GM23338 (cell line): Measurements from ENCODE around the gene ZNF148. TPM values are rescaled to one million over a fixed set of nuclear protein-coding genes. Genes with fewer than 3 reads are reported as not detected.

Source experiments
- ATAC-seq: fragments of 200-7000 bp; cut with Tn5 transposase; 3 replicates; pipeline ENCODE4 v1.9.1; 2020
- DNase-seq: peaks from one replicate; pipeline ENCODE4 v3.0.0-alpha.2; 2015; ENCODE audit warnings: low spot score
- H2AFZ ChIP-seq: fragments of 200-600 bp; sonication (generic); 2 replicates; pipeline ENCODE4 v1.8.0; 2016; ENCODE audit warnings: antibody characterized with exemption, mild to moderate bottlenecking, moderate library complexity
- H3F3A ChIP-seq: fragments of 200-600 bp; sonication (generic); replicated peaks from 2 replicates; pipeline ENCODE4 v1.8.0; 2017; ENCODE audit warnings: antibody characterized with exemption, mixed run types, low read depth
- H3K27ac ChIP-seq: fragments of 200-600 bp; sonication (generic); 2 replicates; pipeline ENCODE4 v1.6.1; 2016; ENCODE audit warnings: low read depth
- H3K27me3 ChIP-seq: fragments of 200-600 bp; sonication (generic); 2 replicates; pipeline ENCODE4 v1.8.0; 2016; ENCODE audit warnings: mild to moderate bottlenecking, mixed run types, moderate library complexity; ENCODE audit not compliant: insufficient read depth
- H3K36me3 ChIP-seq: fragments of 200-600 bp; sonication (generic); 2 replicates; pipeline ENCODE4 v1.8.0; 2016; ENCODE audit warnings: mild to moderate bottlenecking; ENCODE audit not compliant: insufficient read depth
- H3K4me1 ChIP-seq: fragments of 200-600 bp; sonication (generic); 2 replicates; pipeline ENCODE4 v1.8.0; 2016; ENCODE audit warnings: mild to moderate bottlenecking, moderate library complexity; ENCODE audit not compliant: insufficient read depth
- H3K4me2 ChIP-seq: fragments of 200-600 bp; sonication (generic); 2 replicates; pipeline ENCODE4 v1.7.1; 2017; ENCODE audit warnings: mixed run types
- H3K4me3 ChIP-seq: fragments of 200-600 bp; sonication (generic); 2 replicates; pipeline ENCODE4 v1.6.1; 2016; ENCODE audit warnings: mixed run types
- H3K79me2 ChIP-seq: fragments of 200-600 bp; sonication (generic); replicated peaks from 2 replicates; pipeline ENCODE4 v1.8.0; 2017; ENCODE audit warnings: mild to moderate bottlenecking; ENCODE audit not compliant: insufficient read depth
- H3K9me2 ChIP-seq: fragments of 200-600 bp; sonication (generic); 2 replicates; pipeline ENCODE4 v1.8.0; 2017; ENCODE audit not compliant: insufficient read depth
- H4K20me1 ChIP-seq: fragments of 200-600 bp; sonication (generic); replicated peaks from 2 replicates; pipeline ENCODE4 v1.8.0; 2017; ENCODE audit warnings: mild to moderate bottlenecking; ENCODE audit not compliant: insufficient read depth
- H3K27ac Mint-ChIP-seq: 2 replicates; pipeline ENCODE4 v1.8.0; 2020; ENCODE audit warnings: inconsistent platforms, mild to moderate bottlenecking, moderate library complexity, mixed read lengths
- H3K27me3 Mint-ChIP-seq: 3 replicates; pipeline ENCODE4 v1.8.0; 2022; ENCODE audit warnings: low read depth, mild to moderate bottlenecking, moderate library complexity, mixed read lengths, inconsistent platforms; ENCODE audit not compliant: insufficient read depth, poor library complexity
- H3K36me3 Mint-ChIP-seq: 3 replicates; pipeline ENCODE4 v1.8.0; 2021; ENCODE audit warnings: low read depth, mild to moderate bottlenecking, inconsistent platforms, moderate library complexity, mixed read lengths
- H3K4me1 Mint-ChIP-seq: 3 replicates; pipeline ENCODE4 v1.8.0; 2020; ENCODE audit warnings: mild to moderate bottlenecking, inconsistent platforms, mixed read lengths
- H3K4me3 Mint-ChIP-seq: 3 replicates; pipeline ENCODE4 v1.8.0; 2021; ENCODE audit warnings: moderate library complexity, mild to moderate bottlenecking, inconsistent platforms, mixed read lengths
- H3K9me3 Mint-ChIP-seq: 3 replicates; pipeline ENCODE4 v1.8.0; 2020; ENCODE audit warnings: moderate library complexity, mild to moderate bottlenecking, inconsistent platforms, mixed read lengths
- EZH2 ChIP-seq: fragments of 200-600 bp; sonication (generic); IDR thresholded peaks from one replicate; pipeline ENCODE4 v1.8.0; 2017; ENCODE audit warnings: antibody characterized with exemption, mild to moderate bottlenecking, low read depth; ENCODE audit not compliant: unreplicated experiment
- JUNB ChIP-seq: IDR thresholded peaks from one replicate; pipeline ENCODE4 v1.6.1; 2016; ENCODE audit warnings: antibody characterized with exemption; ENCODE audit not compliant: unreplicated experiment
- STAT1 ChIP-seq: IDR thresholded peaks from one replicate; pipeline ENCODE4 v1.6.1; 2016; ENCODE audit warnings: antibody characterized with exemption; ENCODE audit not compliant: unreplicated experiment
- polyA plus RNA-seq: library from polyadenylated mRNA; unstranded; fragments of >200 nt; fragmentation: Nextera tagmentation; extraction: Ambion mirVana; gene quantifications from 2 replicates; pipeline ENCODE4 v1.2.1, GENCODE V29; 2016
- total RNA-seq: library from RNA; depleted of rRNA; stranded (reverse); fragments of >200 nt; shearing (Covaris generic); gene quantifications from 2 replicates; pipeline ENCODE4 v1.2.3, GENCODE V29; 2014
- TF ChIP-seq, protein P1 (sequence below): fragments of 250-450 bp; sonication (Bioruptor Pico); IDR thresholded peaks from 2 replicates; pipeline ENCODE4 v1.5.0; 2020; ENCODE audit warnings: mild to moderate bottlenecking, moderate library complexity
- TF ChIP-seq, protein P2 (sequence below): IDR thresholded peaks from one replicate; pipeline ENCODE4 v1.6.1; 2018; ENCODE audit warnings: antibody characterized with exemption; ENCODE audit not compliant: unreplicated experiment

The ZNF148 gene
- total and polyA plus RNA-seq, 2 experiments from 2014 or later: 13.9 to 16.9 TPM

DNA sequence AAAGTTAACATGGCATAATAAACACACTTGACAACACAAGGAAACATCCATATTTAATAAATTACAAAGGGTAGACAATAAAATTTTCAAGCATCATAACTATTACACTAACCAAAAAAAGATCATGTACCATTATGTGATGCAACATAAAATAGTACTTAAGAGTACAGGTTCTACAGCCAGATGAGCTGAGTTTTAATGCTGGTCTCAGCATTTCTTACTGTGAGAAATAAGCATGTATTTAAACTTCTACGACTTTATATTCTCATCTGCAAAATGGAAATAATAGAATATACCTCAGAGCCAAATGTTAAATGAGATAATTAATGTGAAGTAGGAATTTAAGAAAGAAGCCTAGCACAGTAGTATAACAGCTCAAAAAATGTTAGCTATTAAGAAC lies 128.9 kb downstream of the ZNF148 start (continued):
- TF ChIP-seq, protein P1, sequence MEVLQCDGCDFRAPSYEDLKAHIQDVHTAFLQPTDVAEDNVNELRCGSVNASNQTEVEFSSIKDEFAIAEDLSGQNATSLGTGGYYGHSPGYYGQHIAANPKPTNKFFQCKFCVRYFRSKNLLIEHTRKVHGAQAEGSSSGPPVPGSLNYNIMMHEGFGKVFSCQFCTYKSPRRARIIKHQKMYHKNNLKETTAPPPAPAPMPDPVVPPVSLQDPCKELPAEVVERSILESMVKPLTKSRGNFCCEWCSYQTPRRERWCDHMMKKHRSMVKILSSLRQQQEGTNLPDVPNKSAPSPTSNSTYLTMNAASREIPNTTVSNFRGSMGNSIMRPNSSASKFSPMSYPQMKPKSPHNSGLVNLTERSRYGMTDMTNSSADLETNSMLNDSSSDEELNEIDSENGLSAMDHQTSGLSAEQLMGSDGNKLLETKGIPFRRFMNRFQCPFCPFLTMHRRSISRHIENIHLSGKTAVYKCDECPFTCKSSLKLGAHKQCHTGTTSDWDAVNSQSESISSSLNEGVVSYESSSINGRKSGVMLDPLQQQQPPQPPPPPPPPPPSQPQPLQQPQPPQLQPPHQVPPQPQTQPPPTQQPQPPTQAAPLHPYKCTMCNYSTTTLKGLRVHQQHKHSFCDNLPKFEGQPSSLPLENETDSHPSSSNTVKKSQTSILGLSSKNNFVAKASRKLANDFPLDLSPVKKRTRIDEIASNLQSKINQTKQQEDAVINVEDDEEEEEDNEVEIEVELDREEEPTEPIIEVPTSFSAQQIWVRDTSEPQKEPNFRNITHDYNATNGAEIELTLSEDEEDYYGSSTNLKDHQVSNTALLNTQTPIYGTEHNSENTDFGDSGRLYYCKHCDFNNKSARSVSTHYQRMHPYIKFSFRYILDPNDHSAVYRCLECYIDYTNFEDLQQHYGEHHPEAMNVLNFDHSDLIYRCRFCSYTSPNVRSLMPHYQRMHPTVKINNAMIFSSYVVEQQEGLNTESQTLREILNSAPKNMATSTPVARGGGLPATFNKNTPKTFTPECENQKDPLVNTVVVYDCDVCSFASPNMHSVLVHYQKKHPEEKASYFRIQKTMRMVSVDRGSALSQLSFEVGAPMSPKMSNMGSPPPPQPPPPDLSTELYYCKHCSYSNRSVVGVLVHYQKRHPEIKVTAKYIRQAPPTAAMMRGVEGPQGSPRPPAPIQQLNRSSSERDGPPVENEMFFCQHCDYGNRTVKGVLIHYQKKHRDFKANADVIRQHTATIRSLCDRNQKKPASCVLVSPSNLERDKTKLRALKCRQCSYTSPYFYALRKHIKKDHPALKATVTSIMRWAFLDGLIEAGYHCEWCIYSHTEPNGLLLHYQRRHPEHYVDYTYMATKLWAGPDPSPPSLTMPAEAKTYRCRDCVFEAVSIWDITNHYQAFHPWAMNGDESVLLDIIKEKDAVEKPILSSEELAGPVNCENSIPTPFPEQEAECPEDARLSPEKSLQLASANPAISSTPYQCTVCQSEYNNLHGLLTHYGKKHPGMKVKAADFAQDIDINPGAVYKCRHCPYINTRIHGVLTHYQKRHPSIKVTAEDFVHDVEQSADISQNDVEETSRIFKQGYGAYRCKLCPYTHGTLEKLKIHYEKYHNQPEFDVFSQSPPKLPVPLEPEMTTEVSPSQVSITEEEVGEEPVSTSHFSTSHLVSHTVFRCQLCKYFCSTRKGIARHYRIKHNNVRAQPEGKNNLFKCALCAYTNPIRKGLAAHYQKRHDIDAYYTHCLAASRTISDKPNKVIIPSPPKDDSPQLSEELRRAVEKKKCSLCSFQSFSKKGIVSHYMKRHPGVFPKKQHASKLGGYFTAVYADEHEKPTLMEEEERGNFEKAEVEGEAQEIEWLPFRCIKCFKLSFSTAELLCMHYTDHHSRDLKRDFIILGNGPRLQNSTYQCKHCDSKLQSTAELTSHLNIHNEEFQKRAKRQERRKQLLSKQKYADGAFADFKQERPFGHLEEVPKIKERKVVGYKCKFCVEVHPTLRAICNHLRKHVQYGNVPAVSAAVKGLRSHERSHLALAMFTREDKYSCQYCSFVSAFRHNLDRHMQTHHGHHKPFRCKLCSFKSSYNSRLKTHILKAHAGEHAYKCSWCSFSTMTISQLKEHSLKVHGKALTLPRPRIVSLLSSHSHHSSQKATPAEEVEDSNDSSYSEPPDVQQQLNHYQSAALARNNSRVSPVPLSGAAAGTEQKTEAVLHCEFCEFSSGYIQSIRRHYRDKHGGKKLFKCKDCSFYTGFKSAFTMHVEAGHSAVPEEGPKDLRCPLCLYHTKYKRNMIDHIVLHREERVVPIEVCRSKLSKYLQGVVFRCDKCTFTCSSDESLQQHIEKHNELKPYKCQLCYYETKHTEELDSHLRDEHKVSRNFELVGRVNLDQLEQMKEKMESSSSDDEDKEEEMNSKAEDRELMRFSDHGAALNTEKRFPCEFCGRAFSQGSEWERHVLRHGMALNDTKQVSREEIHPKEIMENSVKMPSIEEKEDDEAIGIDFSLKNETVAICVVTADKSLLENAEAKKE (CRISPR knock-in tag): no peak
- no peak for TF ChIP-seq EZH2
- TF ChIP-seq JUNB: no peak

DNA sequence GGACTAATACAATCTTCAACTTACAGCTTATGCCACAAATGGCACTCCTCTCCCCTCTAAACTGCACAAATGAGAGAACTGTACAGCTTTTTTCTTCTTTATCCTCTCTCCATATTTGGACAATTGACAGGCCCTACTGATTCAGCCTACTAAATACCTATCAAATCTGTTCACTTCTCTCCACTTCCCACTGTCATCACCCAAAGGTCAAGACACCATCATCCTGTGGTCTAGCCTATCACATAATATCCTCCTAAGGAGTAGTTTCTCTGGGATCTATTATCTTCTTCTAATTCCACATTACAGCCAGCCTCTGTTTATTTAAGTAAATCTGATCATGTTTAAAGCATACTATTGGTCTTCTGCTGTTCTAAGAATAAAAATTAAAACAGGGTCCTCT lies 129.6 kb downstream of the ZNF148 start:
- Histone ChIP-seq H3K79me2 (no peaks in the 10 kb centered on the region), H4K20me1 (no peaks in the 10 kb centered on the region), H3K4me3 (no peak overlapping the region), H3F3A (no peaks in the 10 kb centered on the region), H2AFZ (no peak overlapping the region), H3K27ac (no peak overlapping the region), H3K4me2 (no peak overlapping the region), H3K36me3 (no peaks in the 10 kb centered on the region), H3K27me3 (no peaks in the 10 kb centered on the region), H3K9me2 (no peaks in the 10 kb centered on the region), H3K4me1 (no peaks in the 10 kb centered on the region)
- Mint-ChIP-seq H3K27me3 (no peaks in the 10 kb centered on the region), H3K4me3 (no peak overlapping the region), H3K4me1 (no peaks in the 10 kb centered on the region), H3K9me3 (no peaks in the 10 kb centered on the region), H3K36me3 (no peaks in the 10 kb centered on the region), H3K27ac (no peak overlapping the region)
- ATAC-seq (no peak), DNase-seq (no peak)
- TF ChIP-seq, protein P1 (CRISPR knock-in tag): no peak
- TF ChIP-seq, protein P2, sequence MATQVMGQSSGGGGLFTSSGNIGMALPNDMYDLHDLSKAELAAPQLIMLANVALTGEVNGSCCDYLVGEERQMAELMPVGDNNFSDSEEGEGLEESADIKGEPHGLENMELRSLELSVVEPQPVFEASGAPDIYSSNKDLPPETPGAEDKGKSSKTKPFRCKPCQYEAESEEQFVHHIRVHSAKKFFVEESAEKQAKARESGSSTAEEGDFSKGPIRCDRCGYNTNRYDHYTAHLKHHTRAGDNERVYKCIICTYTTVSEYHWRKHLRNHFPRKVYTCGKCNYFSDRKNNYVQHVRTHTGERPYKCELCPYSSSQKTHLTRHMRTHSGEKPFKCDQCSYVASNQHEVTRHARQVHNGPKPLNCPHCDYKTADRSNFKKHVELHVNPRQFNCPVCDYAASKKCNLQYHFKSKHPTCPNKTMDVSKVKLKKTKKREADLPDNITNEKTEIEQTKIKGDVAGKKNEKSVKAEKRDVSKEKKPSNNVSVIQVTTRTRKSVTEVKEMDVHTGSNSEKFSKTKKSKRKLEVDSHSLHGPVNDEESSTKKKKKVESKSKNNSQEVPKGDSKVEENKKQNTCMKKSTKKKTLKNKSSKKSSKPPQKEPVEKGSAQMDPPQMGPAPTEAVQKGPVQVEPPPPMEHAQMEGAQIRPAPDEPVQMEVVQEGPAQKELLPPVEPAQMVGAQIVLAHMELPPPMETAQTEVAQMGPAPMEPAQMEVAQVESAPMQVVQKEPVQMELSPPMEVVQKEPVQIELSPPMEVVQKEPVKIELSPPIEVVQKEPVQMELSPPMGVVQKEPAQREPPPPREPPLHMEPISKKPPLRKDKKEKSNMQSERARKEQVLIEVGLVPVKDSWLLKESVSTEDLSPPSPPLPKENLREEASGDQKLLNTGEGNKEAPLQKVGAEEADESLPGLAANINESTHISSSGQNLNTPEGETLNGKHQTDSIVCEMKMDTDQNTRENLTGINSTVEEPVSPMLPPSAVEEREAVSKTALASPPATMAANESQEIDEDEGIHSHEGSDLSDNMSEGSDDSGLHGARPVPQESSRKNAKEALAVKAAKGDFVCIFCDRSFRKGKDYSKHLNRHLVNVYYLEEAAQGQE: no peak
- TF ChIP-seq EZH2: no peak
- TF ChIP-seq STAT1: no peak
